ENCODE data around the gene HABP2.

HABP2 gene

GRCh38 chr10:113525713-113526112, 27.1 kb upstream of the HABP2 start:
- no peak for DNase-seq (ENCODE audit: low read depth, low spot score)

GRCh38 chr10:113527211-113527906, 25.5 kb upstream of the HABP2 start:
- DNase-seq (ENCODE audit: low read depth, low spot score), result no peak

DNA sequence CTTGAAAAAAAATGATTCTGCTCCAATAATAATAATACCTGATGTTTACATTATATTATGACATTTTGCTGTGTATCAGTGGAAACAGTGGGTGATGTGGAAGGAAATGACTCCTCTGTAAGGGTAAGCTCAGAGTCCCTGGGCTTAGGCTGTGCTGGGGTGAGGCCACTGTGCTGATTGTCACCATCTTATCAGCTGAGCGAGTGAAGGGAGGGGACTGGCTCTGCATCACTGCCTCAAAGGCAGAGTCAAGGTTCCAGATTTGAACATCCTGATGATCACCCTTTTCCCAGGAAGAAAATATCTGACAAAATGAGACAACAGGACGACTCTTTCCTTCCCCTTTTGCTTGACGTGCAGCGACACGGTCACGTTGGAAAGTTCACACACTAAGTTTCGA, 24.0 kb upstream of the HABP2 start:
- no peak for DNase-seq (ENCODE audit: low read depth, low spot score)

GRCh38 chr10:113529575-113529974, 23.3 kb upstream of the HABP2 start:
- no peak for DNase-seq (ENCODE audit: low read depth, low spot score)

DNA sequence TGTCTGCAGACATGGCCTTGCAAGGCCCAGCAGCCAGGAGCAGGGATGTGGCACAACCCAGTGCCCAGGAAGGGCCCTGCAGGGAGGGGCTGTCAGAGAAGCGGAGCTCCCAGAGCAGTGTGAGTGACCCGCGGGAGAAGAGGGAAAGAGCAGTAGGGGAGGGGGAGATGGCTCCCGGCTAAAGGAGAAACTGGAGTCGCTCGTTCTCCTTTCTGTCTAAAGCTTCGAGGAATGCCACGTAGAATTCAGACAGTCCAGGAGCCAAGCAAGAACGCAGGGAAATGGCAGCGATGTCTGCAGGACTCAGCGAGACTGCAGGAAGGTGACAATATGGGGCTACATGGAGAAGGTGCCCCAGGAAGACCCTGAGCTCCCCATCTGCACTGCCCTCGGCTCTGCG, 22.4 kb upstream of the HABP2 start:
- no peak for DNase-seq (ENCODE audit: low read depth, low spot score)

DNA sequence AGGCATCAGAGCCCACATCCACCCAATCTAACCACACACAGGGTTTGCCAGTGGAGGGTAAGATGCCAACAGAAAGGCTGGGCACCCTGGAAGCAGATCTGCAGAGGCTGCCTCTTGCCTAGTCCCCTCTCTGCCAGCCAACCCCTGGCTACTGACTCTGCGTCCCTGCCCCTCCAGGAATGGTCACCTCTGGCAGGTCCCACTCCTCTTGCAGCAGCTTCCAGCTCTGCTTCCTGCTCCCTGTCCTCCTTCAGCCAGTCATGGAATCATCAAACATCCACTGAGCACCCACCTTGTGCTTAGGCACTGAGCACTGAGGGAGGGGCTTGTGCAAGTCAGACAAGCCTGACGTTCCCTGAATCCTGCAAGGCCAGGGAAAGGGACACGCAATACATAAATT, 20.1 kb upstream of the HABP2 start:
- no peak for DNase-seq (ENCODE audit: low read depth, low spot score)

DNA sequence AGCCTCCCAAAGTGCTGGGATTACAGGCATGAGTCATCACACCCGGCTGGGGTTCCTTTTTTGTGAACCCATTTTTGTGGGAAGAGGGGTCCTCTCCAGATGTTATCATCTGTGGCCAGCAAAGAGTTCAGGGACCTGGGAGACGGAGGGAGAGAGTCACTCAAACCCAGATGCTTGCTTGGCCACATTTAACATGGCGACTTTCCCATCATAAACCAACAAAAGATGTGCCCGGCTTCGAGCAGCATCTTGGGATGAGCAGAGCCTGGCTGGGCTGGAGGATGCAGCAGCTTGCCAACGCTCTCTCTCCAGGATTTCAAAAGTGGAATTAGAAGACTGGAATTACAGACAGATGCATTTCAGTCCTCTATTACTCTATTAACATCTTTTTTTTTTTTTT, 19.1 kb upstream of the HABP2 start:
- DNase-seq (ENCODE audit: low read depth, low spot score), result no peak

GRCh38 chr10:113534423-113534822, 18.4 kb upstream of the HABP2 start:
- no peak for DNase-seq (ENCODE audit: low read depth, low spot score)

DNA sequence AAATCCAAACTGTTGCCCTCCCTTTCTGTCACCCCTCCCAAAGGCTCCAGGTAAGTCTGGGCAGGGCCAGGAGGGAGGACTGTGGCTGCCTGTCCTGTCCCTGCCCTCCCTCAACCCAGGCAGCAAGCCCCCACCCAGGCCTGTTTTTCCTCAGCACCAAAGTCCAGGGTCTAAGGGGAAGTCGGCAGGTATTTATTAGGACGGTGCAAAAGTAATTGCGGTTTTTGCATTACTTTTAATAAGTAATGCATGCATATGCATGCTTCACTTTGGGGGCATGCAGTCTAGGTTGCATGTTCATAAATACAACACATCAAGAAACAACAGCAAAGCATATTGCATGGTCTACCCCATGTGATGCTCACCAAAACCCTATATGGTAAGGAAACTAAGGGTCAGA, 15.2 kb upstream of the HABP2 start:
- DNase-seq (ENCODE audit: low read depth, low spot score), result no peak

GRCh38 chr10:113538151-113538550, 14.7 kb upstream of the HABP2 start:
- no peak for DNase-seq (ENCODE audit: low read depth, low spot score)

DNA sequence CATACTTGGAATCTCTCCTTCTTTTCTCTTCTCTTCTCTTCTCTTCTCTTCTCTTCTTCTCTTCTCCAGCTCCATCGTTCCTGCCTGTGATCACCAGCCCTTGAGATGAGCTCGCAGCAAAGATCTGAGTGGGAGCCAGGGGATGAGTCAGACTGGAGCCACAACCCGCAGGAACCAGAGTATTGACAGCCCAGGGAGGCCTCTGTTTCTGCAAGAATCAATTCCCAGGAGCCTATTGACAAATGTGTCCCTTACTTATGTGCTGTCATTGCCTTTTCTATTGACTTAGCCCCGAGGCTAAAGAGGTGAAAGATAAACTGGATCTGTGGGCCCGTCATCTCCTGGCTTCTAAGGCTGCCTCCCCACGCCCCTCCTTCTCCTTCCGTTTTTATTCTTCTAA, 13.1 kb upstream of the HABP2 start:
- peak; percentile 70 for DNase-seq (ENCODE audit: low read depth, low spot score)

DNA sequence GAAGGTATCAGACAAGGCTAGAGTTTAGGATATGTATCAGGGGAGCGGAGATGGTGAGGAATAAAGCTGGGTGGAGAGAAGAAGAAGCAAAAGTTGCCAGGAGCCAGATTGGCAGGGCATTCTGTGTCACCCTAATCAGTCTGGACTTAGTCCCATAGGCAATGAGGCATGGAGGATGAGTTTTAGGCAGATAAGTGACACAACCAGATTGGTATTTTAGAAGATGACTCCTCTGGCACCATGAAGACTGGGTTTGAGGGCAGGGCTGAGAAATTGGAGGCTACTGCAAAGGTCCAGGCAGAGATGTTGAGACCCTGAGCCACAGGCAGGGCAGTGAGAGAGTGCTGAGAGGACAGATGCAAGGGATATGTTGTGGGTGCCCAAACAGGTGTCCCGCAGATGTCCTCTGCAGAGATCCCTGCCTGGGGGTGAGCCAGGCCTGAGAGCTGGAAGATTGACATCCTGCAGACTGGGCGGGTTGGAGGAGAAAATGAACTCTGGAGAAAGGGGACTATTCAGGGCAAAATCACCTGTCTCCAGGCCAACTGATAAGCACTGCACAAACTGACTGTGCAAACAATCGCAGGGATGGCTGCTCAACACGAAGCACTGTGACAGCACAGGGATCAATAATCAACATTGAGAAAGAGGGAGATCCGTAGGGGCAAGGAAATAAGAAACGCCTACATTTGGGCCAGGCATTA, 11.9 kb upstream of the HABP2 start:
- DNase-seq (ENCODE audit: low read depth, low spot score), result no peak

- no peak for DNase-seq (ENCODE audit: low read depth, low spot score)
Observed at GRCh38 chr10:113541549-113541927, 11.3 kb upstream of the HABP2 start.

DNA sequence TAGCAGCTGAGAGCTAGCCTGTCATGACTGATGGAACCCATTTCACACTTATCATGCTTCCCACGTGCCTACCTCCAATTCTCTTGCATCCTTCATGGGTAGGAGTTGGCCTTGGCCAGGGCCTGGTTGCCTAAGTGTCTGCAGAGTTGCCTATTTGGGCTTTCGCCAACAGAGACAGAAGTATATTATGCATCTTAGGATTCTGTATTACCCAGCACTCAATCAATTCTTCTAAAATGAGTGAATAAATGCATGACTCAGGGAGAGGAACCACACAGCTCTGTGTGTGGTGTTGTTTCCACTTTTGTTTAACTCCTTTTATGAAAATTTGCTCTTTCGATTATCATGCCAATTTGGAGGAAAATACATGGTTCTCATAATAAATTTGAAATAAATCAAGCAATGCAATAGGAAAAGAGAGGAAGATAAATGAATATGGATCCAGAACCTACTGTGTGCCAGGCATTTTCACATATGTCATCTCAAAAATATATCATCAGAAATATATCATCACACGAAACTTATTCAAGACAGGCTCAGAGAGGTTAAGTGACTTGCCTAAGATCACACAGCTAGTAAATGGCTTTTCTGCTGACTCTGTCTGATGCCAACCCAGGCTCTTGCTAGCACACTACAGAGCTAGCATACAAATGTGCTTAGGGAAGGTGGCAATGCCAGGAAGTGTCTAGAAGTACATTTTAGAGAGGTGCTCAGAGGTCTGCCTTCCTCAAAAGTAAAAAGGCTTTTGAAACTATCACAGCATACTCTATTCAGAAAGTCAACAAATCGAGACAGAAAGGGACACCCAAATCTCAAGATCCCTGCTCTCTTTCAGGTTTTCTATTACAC, 9.5 kb upstream of the HABP2 start:
- no peak for DNase-seq (ENCODE audit: low read depth, low spot score)

- no peak for DNase-seq (ENCODE audit: low read depth, low spot score)
Observed at GRCh38 chr10:113544392-113544791, 8.5 kb upstream of the HABP2 start.

GRCh38 chr10:113547426-113547825, 5.4 kb upstream of the HABP2 start:
- no peak for DNase-seq (ENCODE audit: low read depth, low spot score)

DNA sequence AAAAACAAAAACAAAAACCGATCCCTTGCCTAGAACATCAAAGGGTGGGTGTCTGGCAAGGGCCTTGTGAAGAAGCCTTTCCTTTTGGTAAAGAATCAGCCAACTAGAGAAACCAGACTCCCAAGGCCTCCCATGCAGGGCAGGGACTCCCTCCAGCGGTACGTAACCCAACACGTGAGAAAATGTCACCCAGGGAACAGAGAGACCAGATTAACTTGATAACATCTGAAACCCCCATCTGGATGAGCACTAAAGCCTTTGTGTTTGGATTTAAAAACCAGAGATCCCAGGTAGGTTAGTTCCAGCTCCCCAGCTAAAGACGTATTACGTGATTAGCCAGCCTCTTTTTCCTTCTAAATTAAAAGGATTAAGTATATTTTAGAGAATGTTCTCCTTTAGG, 3.0 kb upstream of the HABP2 start:
- no peak for DNase-seq (ENCODE audit: low read depth, low spot score)

GRCh38 chr10:113550365-113550764, 2.5 kb upstream of the HABP2 start:
- DNase-seq (ENCODE audit: low read depth, low spot score), result peak; percentile 35

DNA sequence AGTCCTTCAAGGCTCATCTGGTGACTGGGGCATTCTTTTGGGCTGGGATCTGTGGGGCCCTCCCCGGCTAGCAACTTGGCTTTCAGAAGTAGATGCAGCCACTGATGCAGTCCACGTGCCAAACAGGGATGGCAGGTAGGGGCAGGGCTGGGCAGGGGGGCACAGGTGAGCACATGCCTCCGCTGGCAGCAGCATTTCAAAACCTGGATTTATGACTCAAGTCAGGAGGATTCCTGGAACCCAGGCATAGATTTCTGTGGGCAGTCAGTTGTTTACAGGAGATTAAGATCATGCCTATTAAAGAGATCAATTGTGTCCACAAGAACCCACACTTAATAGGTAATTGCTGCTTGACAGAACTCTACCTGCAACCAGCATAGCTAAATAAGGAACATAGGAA, 839 bp upstream of the HABP2 start:
- no peak for DNase-seq (ENCODE audit: low read depth, low spot score)

DNA sequence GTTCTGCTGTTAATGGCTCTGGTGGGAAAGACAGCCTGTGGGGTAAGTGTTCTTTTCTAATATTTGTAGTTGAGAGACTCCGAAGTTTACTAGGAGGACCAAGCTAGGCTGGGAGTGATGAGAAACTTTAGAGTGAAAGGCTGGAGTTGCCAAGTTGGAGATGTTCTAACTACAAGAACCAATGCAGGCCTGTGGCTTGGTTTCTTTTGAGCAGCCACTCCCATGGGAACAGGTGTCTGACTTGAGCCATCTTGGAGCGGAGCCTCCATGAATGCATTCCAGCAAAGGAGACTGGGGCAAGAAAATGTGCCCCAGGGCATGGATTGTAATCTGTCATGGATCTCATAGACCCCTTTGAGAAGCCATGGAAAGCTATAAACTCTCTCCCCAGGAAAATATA, 296 bp downstream of the HABP2 start:
- DNase-seq (ENCODE audit: low read depth, low spot score), result no peak

DNA sequence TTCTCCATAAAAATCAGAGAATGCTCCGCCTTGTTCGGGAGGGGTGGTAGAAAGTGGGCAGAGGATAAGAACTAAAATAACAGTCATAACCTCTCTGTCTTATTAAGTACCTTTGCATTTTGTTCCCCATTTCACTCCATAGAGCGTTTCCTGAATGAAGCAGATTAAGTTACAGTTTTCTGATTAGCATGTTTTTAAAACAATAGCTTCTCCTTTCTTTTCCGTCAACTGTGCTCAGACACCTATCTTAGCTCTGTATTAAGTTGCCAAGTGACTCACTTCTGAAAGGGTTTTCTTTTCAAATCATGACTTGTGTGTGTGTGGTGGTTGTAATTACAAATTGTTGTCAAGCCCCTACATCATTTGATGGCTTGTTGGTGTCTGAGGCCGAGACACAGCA, 1.4 kb downstream of the HABP2 start:
- DNase-seq (ENCODE audit: low read depth, low spot score), result peak; percentile 29

GRCh38 chr10:113555245-113555644, 2.4 kb downstream of the HABP2 start:
- DNase-seq (ENCODE audit: low read depth, low spot score), result no peak

GRCh38 chr10:113555751-113556150, 2.9 kb downstream of the HABP2 start:
- DNase-seq (ENCODE audit: low read depth, low spot score), result no peak

Measured in astrocyte of the hippocampus (primary cell).